ENCODE results near the gene PRRT2.
A peak's percentile ranks its signal among the peaks of the same experiment; 100 is the strongest.

Gene PRRT2

GRCh38 chr16:29844575-29845331 lies 32.8 kb downstream of the PRRT2 start:
- H3K9ac ChIP-seq (ENCODE audit: low read depth, low read length): no peak overlapping the region

GRCh38 chr16:29845656-29846055 lies 33.7 kb downstream of the PRRT2 start:
- no peaks in the 10 kb centered on the region for H3K36me3 ChIP-seq (ENCODE audit: insufficient read depth, low read length)
- H3K4me1 ChIP-seq (ENCODE audit: insufficient read depth, low read length): peaks cover 7% of the 10 kb centered on the region; the same call in 1 of the 2 replicates
- no peak overlapping the region for H3K9ac ChIP-seq (ENCODE audit: low read depth, low read length)
- no peaks in the 10 kb centered on the region for H3K9me3 ChIP-seq (ENCODE audit: control insufficient read depth, insufficient read depth, low read length)

More at GRCh38 chr16:29844575-29845331, 32.8 kb downstream of the PRRT2 start:
- Histone ChIP-seq H3K4me1 (ENCODE audit: insufficient read depth, low read length) (peaks cover 7% of the 10 kb centered on the region; the same call in 1 of the 2 replicates), H3K36me3 (ENCODE audit: insufficient read depth, low read length) (no peaks in the 10 kb centered on the region), H3K9me3 (ENCODE audit: control insufficient read depth, insufficient read depth, low read length) (no peaks in the 10 kb centered on the region)

DNA sequence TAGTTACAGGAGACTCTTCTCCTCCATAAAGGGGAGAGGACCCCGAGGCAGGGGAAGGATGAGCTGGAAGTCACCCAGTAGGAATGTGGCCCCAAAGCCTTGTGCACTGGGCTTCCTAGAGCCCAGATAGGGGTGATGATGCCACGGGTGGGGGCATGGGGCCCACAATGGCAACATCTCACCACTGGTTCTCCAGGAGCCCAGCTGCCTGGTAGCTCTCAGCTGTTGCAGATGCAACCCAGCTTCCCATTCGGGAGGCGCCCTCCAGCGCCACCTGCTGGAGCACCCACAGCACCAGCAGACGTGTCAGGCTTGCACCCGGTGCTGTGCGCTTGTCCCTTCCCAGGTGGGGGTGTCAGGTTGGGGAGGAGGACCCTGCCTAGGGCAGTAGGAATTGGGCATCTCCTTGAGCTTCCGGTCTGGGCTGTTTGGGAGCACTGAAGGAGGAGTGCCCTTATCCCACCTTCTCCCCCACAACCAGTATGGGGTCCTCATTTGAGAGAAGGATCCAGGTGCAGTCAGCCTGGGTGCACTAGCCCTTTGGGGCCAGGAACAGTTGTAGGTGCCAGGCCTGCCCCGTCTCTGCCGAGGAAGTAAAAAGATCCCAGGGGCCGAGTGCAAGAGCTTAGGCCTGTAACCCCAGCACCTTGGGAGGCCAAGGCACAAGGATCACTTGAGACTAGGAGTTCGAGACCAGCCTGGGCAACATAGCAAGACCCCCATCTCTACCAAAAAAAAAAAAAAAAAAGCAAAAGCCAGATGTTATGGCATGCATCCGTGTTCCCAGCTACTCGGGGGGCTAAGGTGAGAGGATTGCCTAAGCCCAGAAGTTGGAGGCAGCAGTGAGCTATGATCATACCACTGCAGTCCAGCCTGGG lies 36.7 kb downstream of the PRRT2 start:
- Histone ChIP-seq H3K4me1 (ENCODE audit: insufficient read depth, low read length) (peaks cover 7% of the 10 kb centered on the region; the same call in 1 of the 2 replicates), H3K9me3 (ENCODE audit: control insufficient read depth, insufficient read depth, low read length) (no peaks in the 10 kb centered on the region), H3K9ac (ENCODE audit: low read depth, low read length) (no peak overlapping the region), H3K36me3 (ENCODE audit: insufficient read depth, low read length) (no peaks in the 10 kb centered on the region)

GRCh38 chr16:29849505-29849904 lies 37.5 kb downstream of the PRRT2 start:
- H3K4me1 ChIP-seq (ENCODE audit: insufficient read depth, low read length): peaks cover 7% of the 10 kb centered on the region; the same call in 1 of the 2 replicates
- no peaks in the 10 kb centered on the region for H3K36me3 ChIP-seq (ENCODE audit: insufficient read depth, low read length)
- no peaks in the 10 kb centered on the region for H3K9me3 ChIP-seq (ENCODE audit: control insufficient read depth, insufficient read depth, low read length)
- no peak overlapping the region for H3K9ac ChIP-seq (ENCODE audit: low read depth, low read length)

- Histone ChIP-seq H3K4me1 (ENCODE audit: insufficient read depth, low read length) (peaks cover 7% of the 10 kb centered on the region; the same call in 1 of the 2 replicates), H3K36me3 (ENCODE audit: insufficient read depth, low read length) (no peaks in the 10 kb centered on the region), H3K9me3 (ENCODE audit: control insufficient read depth, insufficient read depth, low read length) (no peaks in the 10 kb centered on the region), H3K9ac (ENCODE audit: low read depth, low read length) (no peak overlapping the region)
Measured at GRCh38 chr16:29850998-29851397, 39.0 kb downstream of the PRRT2 start.

GRCh38 chr16:29852654-29853053 lies 40.7 kb downstream of the PRRT2 start:
- no peaks in the 10 kb centered on the region for H3K9me3 ChIP-seq (ENCODE audit: control insufficient read depth, insufficient read depth, low read length)
- H3K4me1 ChIP-seq (ENCODE audit: insufficient read depth, low read length): peaks cover 7% of the 10 kb centered on the region; the same call in 1 of the 2 replicates
- no peaks in the 10 kb centered on the region for H3K36me3 ChIP-seq (ENCODE audit: insufficient read depth, low read length)
- no peak overlapping the region for H3K9ac ChIP-seq (ENCODE audit: low read depth, low read length)

- Histone ChIP-seq H3K9ac (ENCODE audit: low read depth, low read length) (no peak overlapping the region), H3K4me1 (ENCODE audit: insufficient read depth, low read length) (peaks cover under 1% of the 10 kb centered on the region; the same call in 1 of the 2 replicates), H3K9me3 (ENCODE audit: control insufficient read depth, insufficient read depth, low read length) (no peaks in the 10 kb centered on the region), H3K36me3 (ENCODE audit: insufficient read depth, low read length) (no peaks in the 10 kb centered on the region)
Measured at GRCh38 chr16:29854520-29855100, 42.6 kb downstream of the PRRT2 start.

DNA sequence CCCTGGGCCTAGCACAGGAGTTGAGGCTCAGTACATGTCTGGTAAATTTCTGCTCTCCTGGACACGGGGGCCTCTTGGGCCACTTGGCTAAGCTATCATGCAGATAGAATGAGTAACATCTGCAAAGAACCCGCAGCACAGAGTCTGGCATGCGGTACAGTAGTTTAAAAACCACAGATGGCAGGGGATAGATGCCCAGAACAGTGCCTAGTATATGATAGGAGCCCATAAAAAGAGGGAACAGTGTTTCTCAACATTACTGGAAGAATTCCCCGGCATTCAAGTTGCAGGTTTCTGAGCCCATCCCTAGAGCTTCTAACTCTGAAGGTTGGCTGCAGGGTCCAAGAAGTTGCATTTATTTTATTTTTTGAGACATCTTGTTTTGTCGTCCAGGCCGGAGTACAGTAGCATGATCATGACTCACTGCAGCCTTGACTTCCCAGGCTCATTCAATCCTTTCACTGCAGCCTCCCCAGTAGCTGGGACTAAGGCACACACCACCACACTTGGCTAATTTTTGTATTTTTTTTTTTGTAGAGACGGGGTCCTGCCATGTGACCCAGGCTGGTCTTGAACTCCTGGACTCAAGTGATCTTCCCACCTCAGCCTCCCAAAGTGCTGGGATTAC lies 45.3 kb downstream of the PRRT2 start:
- Histone ChIP-seq H3K4me1 (ENCODE audit: insufficient read depth, low read length) (no peaks in the 10 kb centered on the region), H3K9me3 (ENCODE audit: control insufficient read depth, insufficient read depth, low read length) (no peaks in the 10 kb centered on the region), H3K36me3 (ENCODE audit: insufficient read depth, low read length) (no peaks in the 10 kb centered on the region; the same call in 1 of the 2 replicates), H3K9ac (ENCODE audit: low read depth, low read length) (no peak overlapping the region)

DNA sequence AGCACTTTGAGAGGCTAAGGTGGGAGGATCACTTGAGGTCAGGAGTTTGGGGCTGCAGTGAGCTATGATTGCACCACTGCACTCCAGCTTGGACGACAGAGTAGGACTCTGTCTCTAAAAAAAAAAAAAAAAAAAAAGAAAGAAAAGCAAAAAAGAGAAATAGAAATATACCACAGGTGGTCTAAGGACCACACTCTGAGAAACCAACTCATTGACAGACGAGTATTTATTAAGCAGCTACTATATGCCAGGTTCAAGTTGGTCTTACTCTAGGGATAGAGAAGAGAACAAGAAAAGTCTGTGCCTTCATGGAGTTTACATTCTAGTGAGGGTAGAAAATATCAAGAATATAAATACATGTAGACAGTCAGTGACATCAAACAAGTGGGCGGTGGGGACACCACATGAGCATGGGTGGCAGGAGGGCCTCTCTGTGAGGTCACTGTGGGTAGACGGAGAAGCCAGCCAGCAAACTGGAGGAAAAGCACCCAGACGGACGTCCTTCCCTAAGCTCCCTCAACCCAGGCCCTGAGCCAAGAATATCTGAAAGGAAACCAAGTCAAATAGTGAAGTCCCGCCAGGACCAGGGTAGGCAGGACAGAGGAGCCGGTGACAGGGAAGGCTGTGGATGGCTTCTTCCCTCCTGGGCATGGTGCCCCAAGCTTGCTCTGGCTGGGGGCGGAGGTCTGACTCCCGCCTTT lies 46.3 kb downstream of the PRRT2 start:
- Histone ChIP-seq H3K9me3 (ENCODE audit: control insufficient read depth, insufficient read depth, low read length) (no peaks in the 10 kb centered on the region), H3K36me3 (ENCODE audit: insufficient read depth, low read length) (no peaks in the 10 kb centered on the region; the same call in 1 of the 2 replicates), H3K9ac (ENCODE audit: low read depth, low read length) (no peak overlapping the region), H3K4me1 (ENCODE audit: insufficient read depth, low read length) (no peaks in the 10 kb centered on the region)

GRCh38 chr16:29858974-29859373 lies 47.0 kb downstream of the PRRT2 start:
- Histone ChIP-seq H3K36me3 (ENCODE audit: insufficient read depth, low read length) (no peaks in the 10 kb centered on the region; the same call in 1 of the 2 replicates), H3K9me3 (ENCODE audit: control insufficient read depth, insufficient read depth, low read length) (no peaks in the 10 kb centered on the region), H3K4me1 (ENCODE audit: insufficient read depth, low read length) (no peaks in the 10 kb centered on the region), H3K9ac (ENCODE audit: low read depth, low read length) (no peak overlapping the region)

DNA sequence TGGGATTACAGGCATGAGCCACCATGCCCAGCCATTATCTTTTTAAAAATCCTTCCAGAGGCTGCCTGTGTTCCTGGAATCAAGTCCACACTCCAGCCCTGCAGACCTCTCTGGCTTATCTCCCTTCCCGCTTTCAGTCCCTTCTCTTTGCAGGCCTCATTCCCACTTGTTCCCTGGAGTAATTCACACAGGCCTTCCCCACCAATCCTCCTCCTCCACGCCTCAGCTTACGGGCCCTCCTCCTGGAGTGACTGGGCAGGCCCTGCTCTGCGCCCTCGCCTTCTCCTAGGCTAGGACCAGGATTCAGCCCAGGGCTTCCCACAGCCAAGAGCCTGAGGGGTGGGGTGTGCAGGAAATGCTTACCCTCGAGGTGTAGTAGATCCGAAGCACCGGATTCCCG lies 48.2 kb downstream of the PRRT2 start:
- no peaks in the 10 kb centered on the region for H3K9me3 ChIP-seq (ENCODE audit: control insufficient read depth, insufficient read depth, low read length)
- H3K9ac ChIP-seq (ENCODE audit: low read depth, low read length): no peak overlapping the region
- no peaks in the 10 kb centered on the region; the same call in 1 of the 2 replicates for H3K36me3 ChIP-seq (ENCODE audit: insufficient read depth, low read length)
- no peaks in the 10 kb centered on the region for H3K4me1 ChIP-seq (ENCODE audit: insufficient read depth, low read length)

GRCh38 chr16:29862383-29862883 lies 50.4 kb downstream of the PRRT2 start:
- Histone ChIP-seq H3K9me3 (ENCODE audit: control insufficient read depth, insufficient read depth, low read length) (no peaks in the 10 kb centered on the region), H3K4me1 (ENCODE audit: insufficient read depth, low read length) (no peaks in the 10 kb centered on the region), H3K36me3 (ENCODE audit: insufficient read depth, low read length) (no peaks in the 10 kb centered on the region; the same call in 1 of the 2 replicates), H3K9ac (ENCODE audit: low read depth, low read length) (peak overlapping the region; percentile 74)

DNA sequence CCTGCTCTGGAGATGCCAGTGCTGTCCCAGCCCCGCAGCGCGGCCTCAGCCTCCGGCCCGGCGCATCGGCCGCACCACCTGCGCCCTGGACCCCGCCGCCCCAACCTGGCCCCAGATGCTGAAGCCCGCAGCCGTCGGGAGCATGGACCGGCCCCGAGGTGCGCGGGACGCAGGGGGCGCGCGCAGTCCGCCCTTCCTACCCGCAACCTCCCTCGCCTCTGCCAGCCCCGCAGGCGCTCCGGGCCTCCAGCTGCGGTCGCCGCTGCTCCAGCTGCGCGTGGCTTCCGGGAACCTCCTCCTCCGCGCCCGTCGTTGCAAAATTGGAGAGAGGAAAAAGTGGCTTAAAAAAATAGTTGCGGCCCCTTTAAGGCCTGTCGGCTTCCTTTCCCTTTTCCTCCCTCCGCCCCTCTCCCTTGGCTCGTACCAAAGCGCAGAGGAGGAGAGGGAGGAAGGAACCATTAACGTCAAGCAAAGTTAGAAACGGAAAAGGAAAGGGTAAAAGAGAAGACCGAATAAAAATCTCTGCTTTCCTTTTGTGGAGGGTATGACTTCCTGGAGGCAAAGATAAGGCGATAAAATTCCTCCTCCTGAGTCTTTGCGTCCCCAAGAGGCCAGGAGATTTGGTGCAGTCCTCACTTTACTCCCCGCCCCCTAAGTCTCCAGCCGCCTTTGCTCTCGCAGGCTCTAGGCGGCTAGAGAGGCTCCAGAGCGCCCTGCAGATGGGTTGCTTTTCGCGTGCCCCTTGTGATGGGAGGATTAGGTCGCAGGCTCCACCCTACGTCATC lies 51.1 kb downstream of the PRRT2 start, which contains the start of gene CDIPT:
Gene CDIPT, minus strand, starts transcription at position 343 of the 785 bp plus-strand sequence. CDS start 369 bp downstream, outside the sequence.
- no peaks in the 10 kb centered on the region for H3K4me1 ChIP-seq (ENCODE audit: insufficient read depth, low read length)

More for the DNA sequence above, 51.1 kb downstream of the PRRT2 start, which contains the start of gene CDIPT:
- no peaks in the 10 kb centered on the region; the same call in 1 of the 2 replicates for H3K36me3 ChIP-seq (ENCODE audit: insufficient read depth, low read length)
- no peaks in the 10 kb centered on the region for H3K9me3 ChIP-seq (ENCODE audit: control insufficient read depth, insufficient read depth, low read length)
- peak within 1 kb of the TSS; percentile 74 for H3K9ac ChIP-seq (ENCODE audit: low read depth, low read length)
